ENCODE data around the gene AOC1.

The AOC1 gene

DNA sequence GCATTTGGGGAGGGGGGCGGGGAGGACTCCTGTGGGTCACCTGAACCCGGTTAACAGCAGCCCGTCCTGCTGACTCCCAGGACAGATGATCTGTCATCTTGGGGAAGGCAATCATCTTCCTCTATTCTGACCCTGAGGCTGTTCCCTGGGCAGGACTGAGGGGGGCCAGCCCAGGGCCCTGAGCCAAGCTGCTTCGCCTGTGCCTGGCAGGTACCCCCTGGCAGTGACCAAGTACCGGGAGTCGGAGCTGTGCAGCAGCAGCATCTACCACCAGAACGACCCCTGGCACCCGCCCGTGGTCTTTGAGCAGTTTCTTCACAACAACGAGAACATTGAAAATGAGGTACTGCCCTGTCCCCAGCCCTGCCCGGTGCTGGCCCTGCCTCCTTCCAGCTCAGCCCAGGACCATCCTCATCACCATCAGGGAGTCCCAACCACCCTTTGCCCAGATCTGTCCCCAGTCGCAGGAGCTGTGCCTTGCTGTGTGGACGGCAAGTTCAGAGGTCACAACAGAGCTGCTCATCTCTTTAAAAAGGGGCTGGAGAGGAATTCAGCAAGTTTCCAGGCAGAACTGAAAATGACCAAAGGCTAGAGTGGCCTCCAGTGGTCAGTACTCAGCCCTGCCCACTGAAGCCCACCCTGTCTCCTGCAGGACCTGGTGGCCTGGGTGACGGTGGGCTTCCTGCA lies 8.1 kb downstream of the AOC1 start:
- TF ChIP-seq CTCF (conservative IDR thresholded peaks at IDR 0.05; ENCODE audit: low read length) (no peak), EZH2phosphoT487 (IDR thresholded peaks at IDR 0.05; ENCODE audit: borderline replicate concordance) (no peak)
- H3K4me1 ChIP-seq (ENCODE audit: insufficient read depth, low read length, poor library complexity, severe bottlenecking) = no peaks in the 10 kb centered on the region
- H3K4me2 ChIP-seq (ENCODE audit: low read depth, low read length, poor library complexity, severe bottlenecking) = no peak overlapping the region
- H2AFZ ChIP-seq (ENCODE audit: low read length) = no peak overlapping the region
- H3F3A ChIP-seq (ENCODE audit: low read depth) = no peaks in the 10 kb centered on the region
- no peaks in the 10 kb centered on the region for H3K9me2 ChIP-seq (replicated peaks; ENCODE audit: low read depth, low read length)
- H3K9ac ChIP-seq (ENCODE audit: low read depth, low read length, poor library complexity, severe bottlenecking) = no peak overlapping the region
- no peaks in the 10 kb centered on the region for H3K36me3 ChIP-seq (ENCODE audit: insufficient read depth, low read length)
- no peaks in the 10 kb centered on the region for H3K79me2 ChIP-seq (ENCODE audit: insufficient read depth, low read length)
- H3K27me3 ChIP-seq (ENCODE audit: insufficient read depth, low read length, poor library complexity, severe bottlenecking) = peaks cover 6% of the 10 kb centered on the region
- H4K20me1 ChIP-seq (ENCODE audit: insufficient read depth, low read length, poor library complexity, severe bottlenecking) = no peaks in the 10 kb centered on the region
- H3K9me3 ChIP-seq (ENCODE audit: insufficient read depth, low read depth, low read length) = no peaks in the 10 kb centered on the region
- no peak overlapping the region for H3K4me3 ChIP-seq (ENCODE audit: low read length, poor library complexity, severe bottlenecking)

GRCh38 chr7:150860978-150861295 lies 8.6 kb downstream of the AOC1 start:
- Histone ChIP-seq H3K27me3 (ENCODE audit: insufficient read depth, low read length, poor library complexity, severe bottlenecking) (peaks cover 7% of the 10 kb centered on the region), H3K79me2 (ENCODE audit: insufficient read depth, low read length) (no peaks in the 10 kb centered on the region), H4K20me1 (ENCODE audit: insufficient read depth, low read length, poor library complexity, severe bottlenecking) (no peaks in the 10 kb centered on the region), H3F3A (ENCODE audit: low read depth) (no peaks in the 10 kb centered on the region), H3K4me3 (ENCODE audit: low read length, poor library complexity, severe bottlenecking) (no peak overlapping the region), H3K9me3 (ENCODE audit: insufficient read depth, low read depth, low read length) (no peaks in the 10 kb centered on the region), H2AFZ (ENCODE audit: low read length) (no peak overlapping the region), H3K9me2 (replicated peaks; ENCODE audit: low read depth, low read length) (no peaks in the 10 kb centered on the region), H3K4me1 (ENCODE audit: insufficient read depth, low read length, poor library complexity, severe bottlenecking) (no peaks in the 10 kb centered on the region), H3K9ac (ENCODE audit: low read depth, low read length, poor library complexity, severe bottlenecking) (no peak overlapping the region), H3K36me3 (ENCODE audit: insufficient read depth, low read length) (no peaks in the 10 kb centered on the region), H3K4me2 (ENCODE audit: low read depth, low read length, poor library complexity, severe bottlenecking) (no peak overlapping the region)
- no peak for TF ChIP-seq CTCF (conservative IDR thresholded peaks at IDR 0.05; ENCODE audit: low read length)
- no peak for TF ChIP-seq EZH2phosphoT487 (IDR thresholded peaks at IDR 0.05; ENCODE audit: borderline replicate concordance)

GRCh38 chr7:150862356-150862755 lies 10.0 kb downstream of the AOC1 start:
- Histone ChIP-seq H3K9me2 (replicated peaks; ENCODE audit: low read depth, low read length) (no peaks in the 10 kb centered on the region), H2AFZ (ENCODE audit: low read length) (no peak overlapping the region)

More at GRCh38 chr7:150862356-150862755, 10.0 kb downstream of the AOC1 start:
- Histone ChIP-seq H3K4me1 (ENCODE audit: insufficient read depth, low read length, poor library complexity, severe bottlenecking) (no peaks in the 10 kb centered on the region), H3K27me3 (ENCODE audit: insufficient read depth, low read length, poor library complexity, severe bottlenecking) (peaks cover 7% of the 10 kb centered on the region), H3K79me2 (ENCODE audit: insufficient read depth, low read length) (no peaks in the 10 kb centered on the region), H3K36me3 (ENCODE audit: insufficient read depth, low read length) (no peaks in the 10 kb centered on the region), H3K9me3 (ENCODE audit: insufficient read depth, low read depth, low read length) (no peaks in the 10 kb centered on the region), H3K9ac (ENCODE audit: low read depth, low read length, poor library complexity, severe bottlenecking) (no peak overlapping the region), H3F3A (ENCODE audit: low read depth) (no peaks in the 10 kb centered on the region), H3K4me3 (ENCODE audit: low read length, poor library complexity, severe bottlenecking) (no peak overlapping the region), H3K4me2 (ENCODE audit: low read depth, low read length, poor library complexity, severe bottlenecking) (no peak overlapping the region), H4K20me1 (ENCODE audit: insufficient read depth, low read length, poor library complexity, severe bottlenecking) (no peaks in the 10 kb centered on the region)
- TF ChIP-seq CTCF (conservative IDR thresholded peaks at IDR 0.05; ENCODE audit: low read length) (no peak), EZH2phosphoT487 (IDR thresholded peaks at IDR 0.05; ENCODE audit: borderline replicate concordance) (no peak)
